HL-60 (cell line): ENCODE data around the gene CCDC90B.

Source experiments
- CTCF ChIP-seq: IDR thresholded peaks from one replicate; pipeline ENCODE4 v1.5.1; 2011; ENCODE audit warnings: low read length, control low read depth, inconsistent platforms; ENCODE audit not compliant: insufficient read depth
- GABPA ChIP-seq: IDR thresholded peaks from 2 replicates; pipeline ENCODE4 v1.6.1; 2012; ENCODE audit warnings: low read depth
- REST ChIP-seq: IDR thresholded peaks from 2 replicates; pipeline ENCODE4 v1.6.1; 2012; ENCODE audit warnings: low read depth; ENCODE audit not compliant: insufficient replicate concordance

GRCh38 chr11:83326326-83326725 is 40.2 kb upstream of the CCDC90B start:
- TF ChIP-seq CTCF (no peak), GABPA (no peak), REST (no peak)
